GM12875 (cell line): ENCODE data around the gene ERN1.
"Not testable (repeated sequence)": the region's sequence is repeated elsewhere in the genome, so short reads cannot be mapped to it uniquely, and the experiment has no call there.

ENCODE experiments used
- H3K4me3 ChIP-seq: one replicate; pipeline ENCODE4 v1.5.1; 2011; ENCODE audit warnings: low read depth, low read length, control low read depth
- CTCF ChIP-seq: IDR thresholded peaks from 2 replicates; pipeline ENCODE4 v1.5.1; 2011; ENCODE audit warnings: low read depth, mild to moderate bottlenecking, control low read depth, inconsistent platforms, low read length, moderate library complexity, borderline replicate concordance; ENCODE audit not compliant: insufficient read depth

Gene ERN1

GRCh38 chr17:64129765-64130558 is at the start of gene ERN1:
TSS of gene ERN1 (minus strand) at chr17:64130144. CDS start at chr17:64130029, 115 bp downstream.
- H3K4me3 ChIP-seq: peak within 1 kb of the TSS; percentile 75
- TF ChIP-seq CTCF: no peak

DNA sequence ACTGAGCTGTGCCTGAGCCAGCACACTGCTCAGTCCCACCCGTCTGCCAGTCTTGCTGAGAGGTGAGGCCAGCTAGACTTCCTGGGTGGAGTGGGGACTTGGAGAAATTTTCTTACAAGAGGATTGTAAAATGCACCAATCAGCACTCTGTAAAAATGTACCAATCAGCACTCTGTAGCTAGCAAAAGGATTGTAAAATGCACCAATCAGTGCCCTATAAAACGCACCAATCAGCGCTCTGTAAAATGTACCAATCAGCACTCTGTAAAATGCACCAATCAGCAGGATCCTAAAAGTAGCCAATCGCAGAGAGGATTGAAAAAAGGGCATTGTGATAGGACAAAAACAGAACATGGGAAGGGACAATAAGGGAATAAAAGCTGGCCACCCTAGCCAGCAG is 49.1 kb upstream of the ERN1 start:
- not testable (repeated sequence) for H3K4me3 ChIP-seq

DNA sequence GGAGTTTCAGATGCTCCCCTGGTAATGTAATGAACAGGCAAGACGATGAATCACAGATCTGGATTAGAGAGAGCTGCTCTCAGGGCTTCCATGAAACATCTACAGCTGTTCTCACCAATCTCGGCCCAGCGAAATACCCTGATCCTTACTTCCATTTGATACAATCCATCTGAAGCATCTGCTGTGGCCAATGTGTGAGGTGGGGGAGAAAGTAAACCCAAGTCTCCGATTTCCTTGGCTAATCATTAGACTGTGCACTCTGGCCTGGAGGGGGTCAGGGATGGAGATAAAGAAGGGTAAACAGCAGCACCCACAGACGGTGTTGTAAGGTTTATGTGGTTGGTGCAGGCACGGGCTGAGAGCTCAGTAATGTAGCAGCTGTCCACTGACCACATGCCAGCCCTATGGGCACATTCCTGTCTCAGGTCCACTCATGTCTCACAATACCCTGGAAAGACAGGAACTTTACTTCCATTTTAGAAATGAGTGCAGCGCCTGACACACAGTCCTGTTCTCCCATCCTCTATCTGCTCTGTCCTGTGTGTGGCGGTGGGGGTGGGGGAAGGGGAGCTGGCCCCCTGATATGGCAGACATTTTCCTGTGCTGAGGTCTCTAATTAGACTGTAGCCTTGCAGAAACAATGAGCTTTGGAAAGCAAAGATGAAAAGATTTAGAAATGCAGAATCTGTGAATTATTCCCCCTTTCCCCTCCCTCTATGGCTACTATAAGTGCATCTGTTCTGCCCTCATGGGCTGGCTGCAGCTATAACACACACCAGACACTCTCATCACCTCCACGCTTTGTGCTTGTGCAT is 48.3 kb upstream of the ERN1 start:
- H3K4me3 ChIP-seq: no peak overlapping the region

DNA sequence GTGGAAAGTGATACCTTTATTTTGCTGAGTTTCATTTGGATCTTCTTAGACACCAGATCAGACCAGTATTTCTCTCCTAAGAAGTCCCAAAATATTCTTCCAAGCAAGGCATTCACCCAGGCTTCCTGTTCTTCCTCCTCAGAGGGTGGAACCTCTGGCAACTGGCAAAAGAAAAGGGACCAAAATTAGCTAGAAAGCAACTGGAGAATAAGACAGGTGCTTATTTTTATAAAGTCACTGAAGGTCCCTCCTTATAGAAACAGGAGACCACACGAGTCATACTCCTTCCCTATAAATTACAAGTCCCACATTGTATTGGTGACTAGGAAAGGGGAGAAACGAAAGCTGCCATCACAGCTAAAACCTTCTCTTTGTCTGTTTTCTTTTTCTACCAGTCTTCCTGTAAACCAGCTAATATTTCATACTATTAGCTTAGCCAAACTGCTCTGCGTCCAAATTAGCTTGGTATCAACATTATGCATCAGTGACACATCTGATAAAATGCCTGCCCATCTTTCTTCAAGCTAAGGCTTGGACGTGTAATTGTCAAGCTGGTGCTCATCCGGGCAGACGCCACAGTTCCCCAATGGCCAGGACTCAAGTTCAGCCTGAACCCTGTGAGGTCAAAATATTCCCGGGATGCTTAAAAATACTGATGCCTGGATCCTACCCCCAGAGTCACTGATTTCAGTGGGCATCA is 47.5 kb upstream of the ERN1 start:
- no peak for TF ChIP-seq CTCF
- H3K4me3 ChIP-seq: no peak overlapping the region

More for the DNA sequence above, 48.3 kb upstream of the ERN1 start:
- TF ChIP-seq CTCF: no peak

GRCh38 chr17:64176556-64176955 is 46.6 kb upstream of the ERN1 start:
- no peak overlapping the region for H3K4me3 ChIP-seq
- TF ChIP-seq CTCF: no peak

GRCh38 chr17:64174686-64175456 is 44.9 kb upstream of the ERN1 start:
- no peak for TF ChIP-seq CTCF
- no peak overlapping the region for H3K4me3 ChIP-seq

DNA sequence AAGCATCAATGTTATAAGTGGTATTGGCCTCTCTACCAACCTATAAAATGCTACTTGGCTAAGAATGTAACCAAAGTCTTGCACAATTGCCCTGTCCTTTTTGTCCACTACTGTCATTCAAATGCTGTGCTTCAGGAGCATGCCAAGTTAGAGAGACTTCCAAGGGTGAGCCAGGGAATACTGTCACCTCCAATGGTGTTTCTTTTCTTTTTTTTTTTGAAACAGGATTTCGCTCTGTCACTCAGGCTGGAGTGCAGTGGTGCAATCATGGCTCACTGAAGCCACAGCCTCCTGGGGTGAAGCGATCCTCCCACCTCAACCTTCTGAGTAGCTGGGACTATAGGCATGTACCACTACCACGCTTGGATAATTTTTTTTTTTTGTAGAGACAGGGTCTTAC is 43.7 kb upstream of the ERN1 start:
- TF ChIP-seq CTCF: no peak
- no peak overlapping the region for H3K4me3 ChIP-seq
